H9 (cell line): ENCODE measurements around the gene NKX1-2. TPM values are rescaled to one million over a fixed set of nuclear protein-coding genes. Genes with fewer than 3 reads are reported as not detected.

Experiments used
- DNase-seq: peaks from one replicate; pipeline ENCODE4 v3.0.0-alpha.2; 2017
- H2AFZ ChIP-seq: one replicate; pipeline ENCODE4 v1.6.1; 2013; ENCODE audit warnings: mild to moderate bottlenecking, low read length, control low read depth, moderate library complexity
- H2AK5ac ChIP-seq: 2 replicates; pipeline ENCODE4 v1.6.1; 2013; ENCODE audit warnings: low read length, control low read depth, mixed read lengths; ENCODE audit not compliant: insufficient read length
- H2BK120ac ChIP-seq: one replicate; pipeline ENCODE4 v1.6.1; 2013; ENCODE audit warnings: low read depth, mild to moderate bottlenecking, low read length, control low read depth, inconsistent platforms; ENCODE audit not compliant: poor library complexity, severe bottlenecking
- H2BK12ac ChIP-seq: 2 replicates; pipeline ENCODE4 v1.6.1; 2013; ENCODE audit warnings: low read length, control low read depth, mixed read lengths, low read depth; ENCODE audit not compliant: insufficient read length
- H2BK15ac ChIP-seq: 2 replicates; pipeline ENCODE4 v1.6.1; 2013; ENCODE audit warnings: low read depth, low read length, control low read depth
- H2BK20ac ChIP-seq: one replicate; pipeline ENCODE4 v1.6.1; 2013; ENCODE audit warnings: low read depth, mild to moderate bottlenecking, low read length, control low read depth, inconsistent platforms; ENCODE audit not compliant: poor library complexity, severe bottlenecking
- H2BK5ac ChIP-seq: 2 replicates; pipeline ENCODE4 v1.6.1; 2013; ENCODE audit warnings: low read length, control low read depth, mixed read lengths; ENCODE audit not compliant: insufficient read length
- H3K14ac ChIP-seq: 2 replicates; pipeline ENCODE4 v1.6.1; 2013; ENCODE audit warnings: low read length, control low read depth; ENCODE audit not compliant: insufficient read depth
- H3K18ac ChIP-seq: 2 replicates; pipeline ENCODE4 v1.6.1; 2013; ENCODE audit warnings: low read depth, mild to moderate bottlenecking, mixed read lengths, low read length, control low read depth; ENCODE audit not compliant: insufficient read length
- H3K23ac ChIP-seq: 2 replicates; pipeline ENCODE4 v1.6.1; 2013; ENCODE audit warnings: low read length, control low read depth, mixed read lengths, low read depth; ENCODE audit not compliant: insufficient read length
- H3K23me2 ChIP-seq: 2 replicates; pipeline ENCODE4 v1.6.1; 2013; ENCODE audit warnings: low read depth, mild to moderate bottlenecking, mixed read lengths, low read length, control low read depth; ENCODE audit not compliant: insufficient read length, poor library complexity, severe bottlenecking
- H3K27ac ChIP-seq: 2 replicates; pipeline ENCODE4 v1.5.1; 2013; ENCODE audit warnings: low read length, control low read depth, mixed read lengths, low read depth; ENCODE audit not compliant: insufficient read length
- H3K27me3 ChIP-seq: 2 replicates; pipeline ENCODE4 v1.6.1; 2013; ENCODE audit warnings: low read length, control low read depth, inconsistent platforms; ENCODE audit not compliant: insufficient read depth
- H3K4ac ChIP-seq: 2 replicates; pipeline ENCODE4 v1.6.1; 2013; ENCODE audit warnings: low read depth, mild to moderate bottlenecking, control low read depth, inconsistent platforms, low read length, moderate library complexity
- H3K4me1 ChIP-seq: 2 replicates; pipeline ENCODE4 v1.6.1; 2013; ENCODE audit warnings: low read length, control low read depth, inconsistent platforms; ENCODE audit not compliant: insufficient read depth
- H3K4me2 ChIP-seq: 2 replicates; pipeline ENCODE4 v1.6.1; 2013; ENCODE audit warnings: low read length, control low read depth, mixed read lengths; ENCODE audit not compliant: insufficient read length, insufficient read depth
- H3K56ac ChIP-seq: 2 replicates; pipeline ENCODE4 v1.6.1; 2013; ENCODE audit warnings: low read depth, mild to moderate bottlenecking, mixed read lengths, low read length, control low read depth; ENCODE audit not compliant: insufficient read length
- H3K79me1 ChIP-seq: 2 replicates; pipeline ENCODE4 v1.6.1; 2013; ENCODE audit warnings: low read depth, mild to moderate bottlenecking, moderate library complexity, low read length, control low read depth, inconsistent platforms; ENCODE audit not compliant: insufficient read depth, poor library complexity, severe bottlenecking
- H3K79me2 ChIP-seq: 2 replicates; pipeline ENCODE4 v1.6.1; 2013; ENCODE audit warnings: low read length, control low read depth, inconsistent platforms; ENCODE audit not compliant: insufficient read depth
- H3K9ac ChIP-seq: 2 replicates; pipeline ENCODE4 v1.6.1; 2013; ENCODE audit warnings: low read length, control low read depth, mixed read lengths; ENCODE audit not compliant: insufficient read length; ENCODE audit errors: extremely low read depth
- H3K9me3 ChIP-seq: one replicate; pipeline ENCODE4 v1.6.1; 2013; ENCODE audit warnings: low read depth, low read length, inconsistent platforms; ENCODE audit not compliant: control insufficient read depth
- H3T11ph ChIP-seq: one replicate; pipeline ENCODE4 v1.6.1; 2013; ENCODE audit warnings: mild to moderate bottlenecking, low read length, control low read depth, inconsistent platforms
- H4K20me1 ChIP-seq: one replicate; pipeline ENCODE4 v1.6.1; 2013; ENCODE audit not compliant: control insufficient read depth, insufficient read length, insufficient read depth
- H4K5ac ChIP-seq: 2 replicates; pipeline ENCODE4 v1.6.1; 2013; ENCODE audit warnings: low read depth, mild to moderate bottlenecking, mixed read lengths, low read length, control low read depth; ENCODE audit not compliant: insufficient read length
- H4K8ac ChIP-seq: replicated peaks from 2 replicates; pipeline ENCODE4 v1.6.1; 2013; ENCODE audit warnings: low read length, control low read depth, mixed read lengths, low read depth; ENCODE audit not compliant: insufficient read length
- H4K91ac ChIP-seq: 2 replicates; pipeline ENCODE4 v1.6.1; 2013; ENCODE audit warnings: low read depth, mild to moderate bottlenecking, moderate library complexity, mixed read lengths, low read length, control low read depth; ENCODE audit not compliant: insufficient read length
- H3K27ac Mint-ChIP-seq, 3 experiments: 2 replicates in 2 of 3; 3 replicates in 1 of 3; pipeline ENCODE4 v1.8.0; 2020 to 2021; ENCODE audit warnings: mixed read lengths in 3 of 3, mild to moderate bottlenecking in 1 of 3, moderate library complexity in 1 of 3
- H3K27me3 Mint-ChIP-seq: 2 replicates; pipeline ENCODE4 v1.8.0; 2021; ENCODE audit warnings: low read depth, mild to moderate bottlenecking, moderate library complexity, mixed read lengths
- H3K36me3 Mint-ChIP-seq, 3 experiments: 2 replicates in 2 of 3; 3 replicates in 1 of 3; pipeline ENCODE4 v1.8.0; 2020 to 2021; ENCODE audit warnings: low read depth in 3 of 3, mixed read lengths in 3 of 3; ENCODE audit not compliant: insufficient read depth in 1 of 3
- H3K4me1 Mint-ChIP-seq, 2 experiments: 2 replicates each; pipeline ENCODE4 v1.8.0; 2020; ENCODE audit warnings: mixed read lengths in 2 of 2
- H3K4me3 Mint-ChIP-seq, 2 experiments: 2 replicates in 1 of 2; 3 replicates in 1 of 2; pipeline ENCODE4 v1.8.0; 2020 to 2021; ENCODE audit warnings: mild to moderate bottlenecking in 2 of 2, mixed read lengths in 2 of 2, moderate library complexity in 1 of 2
- H3K9me3 Mint-ChIP-seq, 2 experiments: 2 replicates in 1 of 2; 3 replicates in 1 of 2; pipeline ENCODE4 v1.8.0; 2020; ENCODE audit warnings: mild to moderate bottlenecking in 2 of 2, mixed read lengths in 2 of 2, moderate library complexity in 1 of 2
- CTCF ChIP-seq: fragments of 200-600 bp; sonication (generic); conservative IDR thresholded peaks from 3 replicates; pipeline ENCODE4 v1.8.0; 2021; ENCODE audit warnings: antibody characterized with exemption, mild to moderate bottlenecking
- WGBS: extraction: QIAGEN DNeasy Blood & Tissue Kit; methylation state at CpG from one replicate; pipeline ENCODE4 v1.1.7; 2013; ENCODE audit warnings: missing lambda C conversion rate, low lambda C conversion rate, mixed read lengths; ENCODE audit not compliant: insufficient read length; ENCODE audit errors: extremely low coverage; 5-methylcytosine and 5-hydroxymethylcytosine counted together
- total RNA-seq: library from RNA; stranded (reverse); gene quantifications from 2 replicates; pipeline ENCODE4 v1.2.1, GENCODE V29; 2021

Gene NKX1-2
- total RNA-seq, 1 experiment from 2014 or later: 15.3 TPM

GRCh38 chr10:124491105-124491504 is 41.3 kb upstream of the NKX1-2 start:
- H3K27ac ChIP-seq: no peak overlapping the region
- H3K79me2 ChIP-seq: no peaks in the 10 kb centered on the region
- H3K23ac ChIP-seq: no peak overlapping the region
- Mint-ChIP-seq H3K36me3 (peaks cover 38 to 42% (median 38%) of the 10 kb centered on the region in 3 experiments; a peak in 6 of 7 replicates), H3K4me1 (peaks cover 10 to 16% of the 10 kb centered on the region in 2 experiments), H3K9me3 (peaks cover 2 to 7% of the 10 kb centered on the region in 2 experiments; a peak in 3 of 5 replicates), H3K27me3 (no peaks in the 10 kb centered on the region), H3K4me3 (no peak overlapping the region), H3K27ac (no peak overlapping the region)
- H3K9ac ChIP-seq: no peak overlapping the region
- no CpG with 5 or more reads among the region's 9 CpGs for WGBS
- H2BK5ac ChIP-seq: no peak overlapping the region
- H4K91ac ChIP-seq: no peak overlapping the region
- no peak overlapping the region for H3K4ac ChIP-seq
- H3K23me2 ChIP-seq: no peaks in the 10 kb centered on the region
- H2BK12ac ChIP-seq: no peak overlapping the region
- no peak overlapping the region for H2BK15ac ChIP-seq
- no peak overlapping the region for H3K4me2 ChIP-seq
- H4K5ac ChIP-seq: no peak overlapping the region
- no peaks in the 10 kb centered on the region for H3K27me3 ChIP-seq
- no peak overlapping the region for H4K8ac ChIP-seq
- no peak for DNase-seq
- H3K18ac ChIP-seq: no peak overlapping the region
- no peak overlapping the region for H3T11ph ChIP-seq
- H2BK120ac ChIP-seq: no peak overlapping the region
- no peaks in the 10 kb centered on the region for H3K9me3 ChIP-seq
- no peaks in the 10 kb centered on the region for H4K20me1 ChIP-seq
- no peak overlapping the region for H3K56ac ChIP-seq
- H3K79me1 ChIP-seq: no peaks in the 10 kb centered on the region
- H3K14ac ChIP-seq: no peak overlapping the region
- no peaks in the 10 kb centered on the region for H3K4me1 ChIP-seq
- no peak overlapping the region for H2AFZ ChIP-seq
- H2AK5ac ChIP-seq: no peak overlapping the region
- TF ChIP-seq CTCF: no peak
- H2BK20ac ChIP-seq: no peak overlapping the region
